Glomerular visceral epithelial cell (primary cell): Measurements from ENCODE around the gene ADAD2.

ENCODE experiments used
- DNase-seq: peaks from one replicate; pipeline ENCODE4 v3.0.0-alpha.2; 2016; ENCODE audit errors: extremely low spot score

ADAD2 gene

GRCh38 chr16:84246679-84247077 lies 55.7 kb downstream of the ADAD2 start:
- DNase-seq, result no peak
